GM19035 (cell line): ENCODE data around the gene SEBOX.
A peak's percentile ranks its signal among the peaks of the same experiment; 100 is the strongest.

Experiments used
- ATAC-seq: cut with Tn5 transposase; IDR thresholded peaks from one replicate; pipeline ENCODE4 v1.9.1; 2021; ENCODE audit not compliant: unreplicated experiment

The SEBOX gene

GRCh38 chr17:28394337-28395116 lies 29.5 kb upstream of the SEBOX start:
- no peak for ATAC-seq

- ATAC-seq = no peak
Observed at GRCh38 chr17:28392491-28392890, 27.5 kb upstream of the SEBOX start.

GRCh38 chr17:28391401-28391800 lies 26.4 kb upstream of the SEBOX start:
- no peak for ATAC-seq

GRCh38 chr17:28390984-28391383 lies 26.0 kb upstream of the SEBOX start:
- ATAC-seq = no peak

GRCh38 chr17:28390563-28390962 lies 25.6 kb upstream of the SEBOX start:
- no peak for ATAC-seq

GRCh38 chr17:28390141-28390540 lies 25.1 kb upstream of the SEBOX start:
- ATAC-seq = no peak

GRCh38 chr17:28388106-28388505 lies 23.1 kb upstream of the SEBOX start:
- no peak for ATAC-seq

- no peak for ATAC-seq
Observed at GRCh38 chr17:28386391-28386790, 21.4 kb upstream of the SEBOX start.

GRCh38 chr17:28385406-28385805 lies 20.4 kb upstream of the SEBOX start:
- no peak for ATAC-seq

- ATAC-seq = no peak
Observed at GRCh38 chr17:28385037-28385400, 20.0 kb upstream of the SEBOX start.

- ATAC-seq = no peak
Observed at GRCh38 chr17:28384281-28385036, 19.5 kb upstream of the SEBOX start.

- no peak for ATAC-seq
Observed at GRCh38 chr17:28381141-28381825, 16.3 kb upstream of the SEBOX start.

- no peak for ATAC-seq
Observed at GRCh38 chr17:28379814-28380801, 15.1 kb upstream of the SEBOX start.

- no peak for ATAC-seq
Observed at GRCh38 chr17:28372945-28373274, 7.9 kb upstream of the SEBOX start.

GRCh38 chr17:28372203-28372944 lies 7.4 kb upstream of the SEBOX start:
- ATAC-seq = peak; percentile 20

- peak; percentile 74 for ATAC-seq
Observed at GRCh38 chr17:28371245-28372202, 6.5 kb upstream of the SEBOX start, which contains the start of gene SARM1. TSS of gene SARM1 (plus strand) at chr17:28371694. CDS start at chr17:28372033, 339 bp downstream.

GRCh38 chr17:28370744-28371103 lies 5.7 kb upstream of the SEBOX start:
- no peak for ATAC-seq

GRCh38 chr17:28370035-28370743 lies 5.2 kb upstream of the SEBOX start, which contains the start of gene VTN:
TSS of gene VTN (minus strand) at chr17:28370307. CDS start at chr17:28370203, 104 bp downstream.
- no peak for ATAC-seq
